Measurements from ENCODE around the gene CDH19.

Gene CDH19

DNA sequence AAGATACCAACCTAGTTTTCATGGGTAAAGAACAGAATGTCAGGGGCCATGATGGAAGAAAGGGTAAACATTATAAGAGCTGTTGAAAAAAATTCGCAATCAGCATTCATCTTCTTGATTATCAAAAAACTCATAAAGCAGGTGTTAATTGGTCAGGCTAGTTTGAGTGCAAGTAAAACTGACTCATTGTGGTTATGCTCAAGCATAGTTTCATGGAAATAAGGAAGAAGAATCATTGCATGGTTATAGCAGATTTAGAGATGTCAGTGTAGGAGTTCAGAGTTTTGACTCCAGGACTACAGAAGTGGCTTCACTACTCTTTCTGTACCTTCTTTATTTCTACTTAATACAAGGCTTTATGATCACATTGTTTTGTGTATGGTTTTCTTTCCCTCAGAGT, 26.9 kb upstream of the CDH19 start:
- no peaks in the 10 kb centered on the region for H3K4me1 ChIP-seq
- no peak for TF ChIP-seq Cebpa-rat (IDR thresholded peaks at IDR 0.05)

DNA sequence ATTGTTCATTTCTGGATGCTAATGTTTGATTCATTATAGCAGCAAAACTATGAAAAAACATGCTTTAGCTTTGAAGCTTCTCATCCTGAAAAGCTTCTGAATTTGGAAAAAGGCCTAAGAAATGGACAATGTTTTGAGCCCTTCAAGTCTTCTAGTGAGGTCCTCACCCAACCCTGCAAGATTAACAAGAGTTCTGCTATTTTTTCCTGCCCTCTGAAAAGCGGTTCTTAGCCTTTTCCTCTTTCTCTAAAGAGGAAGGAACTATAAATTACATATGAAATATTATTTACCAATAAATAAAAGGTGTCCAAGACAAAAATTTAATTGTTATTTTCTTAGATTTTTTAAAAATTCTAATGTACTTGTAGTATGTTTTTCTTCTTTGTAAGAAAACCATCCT, 19.9 kb upstream of the CDH19 start:
- H3K9me3 ChIP-seq = no peaks in the 10 kb centered on the region
- no peak overlapping the region for H3K27ac ChIP-seq
- H3K4me1 ChIP-seq = no peaks in the 10 kb centered on the region
- no peaks in the 10 kb centered on the region for H3K27me3 ChIP-seq
- no peak overlapping the region for H3K9ac ChIP-seq
- TF ChIP-seq Cebpa-rat (IDR thresholded peaks at IDR 0.05) = no peak
- no peaks in the 10 kb centered on the region for H3K36me3 ChIP-seq
- no peak overlapping the region for H3K4me3 ChIP-seq
- H3K4me2 ChIP-seq = no peak overlapping the region
- no peaks in the 10 kb centered on the region for H4K20me1 ChIP-seq

More for the DNA sequence above, 26.9 kb upstream of the CDH19 start:
- H3K4me2 ChIP-seq = no peak overlapping the region
- no peaks in the 10 kb centered on the region for H3K27me3 ChIP-seq
- H4K20me1 ChIP-seq = no peaks in the 10 kb centered on the region
- no peak overlapping the region for H3K27ac ChIP-seq
- no peak overlapping the region for H3K4me3 ChIP-seq
- H3K9ac ChIP-seq = no peak overlapping the region
- H3K36me3 ChIP-seq = no peaks in the 10 kb centered on the region
- H3K9me3 ChIP-seq = no peaks in the 10 kb centered on the region

DNA sequence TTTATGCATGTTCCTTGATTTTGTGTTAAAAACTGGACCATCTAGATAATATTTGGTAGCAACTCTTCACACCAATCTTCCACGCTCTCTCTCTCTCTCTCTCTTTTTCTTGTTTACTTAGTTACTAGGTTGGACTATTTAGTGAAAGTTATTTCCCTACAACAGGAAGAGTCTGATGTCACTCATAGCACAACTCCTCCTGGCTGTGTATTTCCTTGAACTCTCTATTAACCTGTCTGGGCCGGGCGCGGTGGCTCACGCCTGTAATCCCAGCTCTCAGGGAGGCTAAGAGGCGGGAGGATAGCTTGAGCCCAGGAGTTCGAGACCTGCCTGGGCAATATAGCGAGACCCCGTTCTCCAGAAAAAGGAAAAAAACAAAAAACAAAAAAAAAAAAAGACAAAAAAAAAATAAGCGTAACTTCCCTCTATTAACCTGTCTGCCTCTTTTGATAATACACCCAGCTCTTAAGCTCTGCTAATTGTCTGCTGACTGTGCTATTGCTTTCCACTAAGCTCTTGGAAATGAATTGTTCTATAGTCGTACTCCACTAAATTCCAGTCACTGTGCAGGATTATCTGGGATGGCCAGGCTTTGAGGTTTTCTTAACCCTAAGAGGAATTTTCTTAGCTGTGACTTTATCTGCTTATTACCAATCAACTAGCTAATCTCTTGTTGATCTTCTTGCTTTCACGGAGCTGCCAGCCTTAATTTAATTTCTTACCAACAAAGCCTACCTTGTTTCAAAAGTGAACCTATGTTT, 18.1 kb upstream of the CDH19 start:
- no peak overlapping the region for H3K4me3 ChIP-seq
- H3K9me3 ChIP-seq = no peaks in the 10 kb centered on the region
- H3K27me3 ChIP-seq = no peaks in the 10 kb centered on the region
- no peak overlapping the region for H3K27ac ChIP-seq
- no peaks in the 10 kb centered on the region for H3K4me1 ChIP-seq
- H3K9ac ChIP-seq = no peak overlapping the region
- no peaks in the 10 kb centered on the region for H4K20me1 ChIP-seq
- TF ChIP-seq Cebpa-rat (IDR thresholded peaks at IDR 0.05) = no peak
- H3K36me3 ChIP-seq = no peaks in the 10 kb centered on the region
- H3K4me2 ChIP-seq = no peak overlapping the region

DNA sequence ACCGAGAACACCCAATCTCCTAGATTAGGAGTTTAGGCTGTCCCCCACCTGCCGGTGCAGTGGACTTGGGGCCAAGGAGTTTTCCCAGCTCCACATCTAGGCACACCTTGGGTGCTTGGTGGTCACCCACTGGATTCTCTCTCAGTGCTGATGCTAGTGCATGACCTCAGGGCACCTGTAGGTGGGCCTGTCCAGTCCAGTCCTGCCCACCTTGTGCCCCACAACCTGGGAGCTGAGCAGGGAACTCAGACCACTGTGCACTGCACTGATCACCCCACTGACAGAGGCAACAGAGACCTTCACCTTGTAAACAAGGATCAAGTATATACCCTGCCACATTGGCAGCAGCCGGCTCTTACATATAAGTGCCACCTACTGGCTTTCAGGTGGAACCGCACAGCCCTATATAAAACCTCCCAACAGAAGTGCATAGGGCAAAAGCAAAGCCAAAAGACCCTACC, 12.7 kb upstream of the CDH19 start:
- no peak for TF ChIP-seq Cebpa-rat (IDR thresholded peaks at IDR 0.05)
- no peaks in the 10 kb centered on the region for H3K4me1 ChIP-seq
- no peak overlapping the region for H3K9ac ChIP-seq
- no peaks in the 10 kb centered on the region for H3K9me3 ChIP-seq
- no peak overlapping the region for H3K27ac ChIP-seq
- no peaks in the 10 kb centered on the region for H3K36me3 ChIP-seq
- H4K20me1 ChIP-seq = no peaks in the 10 kb centered on the region
- H3K27me3 ChIP-seq = no peaks in the 10 kb centered on the region
- no peak overlapping the region for H3K4me2 ChIP-seq
- no peak overlapping the region for H3K4me3 ChIP-seq

DNA sequence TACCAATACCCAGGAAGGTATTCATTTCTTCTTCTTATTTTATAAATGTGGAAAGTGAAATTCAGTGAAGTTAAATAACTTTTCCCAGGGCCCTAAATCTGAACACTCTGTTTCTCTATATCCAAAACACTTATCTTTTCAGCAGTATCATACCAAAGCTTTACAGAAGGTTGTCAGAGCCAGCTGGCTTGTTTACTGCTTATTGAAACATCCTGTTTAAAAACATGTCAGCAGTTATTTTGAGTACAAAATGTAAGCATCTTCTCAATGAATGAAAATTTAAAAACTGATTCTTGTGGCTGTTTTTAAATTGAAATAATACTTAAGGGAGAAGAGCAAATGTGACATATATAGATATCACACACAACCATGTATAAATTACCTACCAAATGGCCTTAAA, 11.3 kb upstream of the CDH19 start:
- no peaks in the 10 kb centered on the region for H3K27me3 ChIP-seq
- TF ChIP-seq Cebpa-rat (IDR thresholded peaks at IDR 0.05) = no peak
- H3K4me2 ChIP-seq = no peak overlapping the region
- no peak overlapping the region for H3K27ac ChIP-seq
- H3K4me1 ChIP-seq = no peaks in the 10 kb centered on the region
- H4K20me1 ChIP-seq = no peaks in the 10 kb centered on the region
- no peaks in the 10 kb centered on the region for H3K36me3 ChIP-seq
- no peak overlapping the region for H3K4me3 ChIP-seq
- H3K9ac ChIP-seq = no peak overlapping the region
- H3K9me3 ChIP-seq = no peaks in the 10 kb centered on the region

DNA sequence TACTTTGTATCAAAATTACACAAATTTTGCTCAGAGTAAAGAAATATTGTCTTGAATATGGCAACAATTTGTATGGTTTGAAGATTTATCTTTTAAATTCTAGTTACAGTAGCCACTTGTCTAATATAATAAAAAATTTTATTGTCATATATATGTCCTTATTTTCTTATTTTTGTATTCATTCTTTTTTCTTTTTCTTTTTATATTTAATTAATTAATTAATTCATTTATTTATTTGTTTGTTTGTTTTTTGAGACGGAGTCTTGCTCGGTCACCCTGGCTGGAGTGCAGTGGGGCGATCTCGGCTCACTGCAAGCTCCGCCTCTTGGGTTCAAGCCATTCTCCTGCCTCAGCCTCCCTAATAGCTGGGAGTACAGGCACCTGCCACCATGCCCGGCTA, 3.7 kb upstream of the CDH19 start:
- Histone ChIP-seq H3K27me3 (no peaks in the 10 kb centered on the region), H3K36me3 (no peaks in the 10 kb centered on the region), H3K9me3 (no peaks in the 10 kb centered on the region)

DNA sequence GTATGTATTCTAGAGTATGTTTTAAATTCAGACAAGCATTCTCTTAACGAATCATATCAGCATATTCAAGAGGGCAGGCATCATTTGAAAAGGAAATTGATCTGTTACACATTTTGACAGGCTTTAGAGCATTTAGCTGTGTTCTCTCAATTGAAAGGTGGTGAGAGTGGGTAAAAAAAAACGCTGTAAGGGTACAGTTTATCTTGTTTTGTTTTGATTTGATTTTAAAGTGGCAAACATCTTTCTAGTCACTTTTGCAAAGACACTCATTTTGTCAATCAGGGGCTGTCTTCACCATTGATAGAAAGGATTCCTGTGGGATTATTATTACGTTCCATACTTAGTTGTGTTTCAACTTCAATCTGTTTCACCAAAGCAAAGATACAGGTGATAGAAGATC, 2.2 kb downstream of the CDH19 start:
- Histone ChIP-seq H3K9me3 (no peaks in the 10 kb centered on the region), H3K4me3 (no peak overlapping the region), H3K27me3 (no peaks in the 10 kb centered on the region), H3K36me3 (no peaks in the 10 kb centered on the region), H3K4me2 (no peak overlapping the region), H3K9ac (no peak overlapping the region), H3K4me1 (no peaks in the 10 kb centered on the region), H3K27ac (no peak overlapping the region), H4K20me1 (no peaks in the 10 kb centered on the region)
- TF ChIP-seq Cebpa-rat (IDR thresholded peaks at IDR 0.05) = no peak

More for the DNA sequence above, 3.7 kb upstream of the CDH19 start:
- Histone ChIP-seq H3K4me3 (no peak overlapping the region), H3K4me2 (no peak overlapping the region), H3K4me1 (no peaks in the 10 kb centered on the region), H3K9ac (no peak overlapping the region), H4K20me1 (no peaks in the 10 kb centered on the region), H3K27ac (no peak overlapping the region)
- no peak for TF ChIP-seq Cebpa-rat (IDR thresholded peaks at IDR 0.05)

DNA sequence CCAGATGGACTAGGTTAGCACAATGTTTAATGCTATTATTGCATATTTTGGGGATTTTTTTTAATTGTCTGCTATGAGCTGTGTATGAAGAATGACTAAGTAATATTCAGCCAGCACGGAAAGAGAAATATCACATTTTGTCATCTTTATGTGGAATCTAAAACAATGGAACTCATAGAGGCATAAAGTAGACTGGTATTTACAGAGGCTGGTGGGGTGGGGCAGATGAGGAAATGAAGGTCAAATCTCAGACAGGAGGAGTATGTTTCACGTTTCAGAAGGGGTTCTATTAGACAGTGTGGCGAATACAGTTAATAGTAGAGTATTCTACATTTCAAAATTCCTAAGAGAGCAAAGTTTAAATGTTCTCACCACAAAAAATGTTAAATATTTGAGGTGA, 4.7 kb downstream of the CDH19 start:
- Histone ChIP-seq H3K27ac (no peak overlapping the region), H3K4me2 (no peak overlapping the region), H4K20me1 (no peaks in the 10 kb centered on the region), H3K9me3 (no peaks in the 10 kb centered on the region), H3K4me3 (no peak overlapping the region), H3K4me1 (no peaks in the 10 kb centered on the region), H3K27me3 (no peaks in the 10 kb centered on the region), H3K36me3 (no peaks in the 10 kb centered on the region), H3K9ac (no peak overlapping the region)
- no peak for TF ChIP-seq Cebpa-rat (IDR thresholded peaks at IDR 0.05)

DNA sequence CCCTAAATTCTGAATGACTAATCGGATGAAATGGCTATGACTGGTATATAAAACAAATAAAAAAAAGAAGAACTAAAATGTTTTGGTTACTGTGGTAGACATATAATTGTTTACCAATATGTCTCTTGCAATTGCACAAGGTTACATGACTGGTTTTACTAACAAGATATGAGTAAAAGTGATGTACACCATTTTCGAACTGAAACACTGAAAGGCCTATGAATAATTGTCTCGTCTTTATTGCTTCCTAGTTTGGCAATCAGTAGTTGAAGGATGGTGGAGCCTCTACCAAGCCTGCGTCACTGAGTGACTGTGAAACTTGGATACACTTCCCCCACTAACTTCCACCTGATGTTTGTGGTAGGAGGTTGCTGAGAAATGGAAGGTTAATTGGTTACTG, 16.5 kb downstream of the CDH19 start:
- no peak for TF ChIP-seq Cebpa-rat (IDR thresholded peaks at IDR 0.05)
- Histone ChIP-seq H3K9ac (no peak overlapping the region), H3K4me3 (no peak overlapping the region), H3K27ac (no peak overlapping the region), H3K9me3 (no peaks in the 10 kb centered on the region), H4K20me1 (no peaks in the 10 kb centered on the region), H3K27me3 (no peaks in the 10 kb centered on the region), H3K4me1 (no peaks in the 10 kb centered on the region), H3K4me2 (no peak overlapping the region), H3K36me3 (no peaks in the 10 kb centered on the region)

DNA sequence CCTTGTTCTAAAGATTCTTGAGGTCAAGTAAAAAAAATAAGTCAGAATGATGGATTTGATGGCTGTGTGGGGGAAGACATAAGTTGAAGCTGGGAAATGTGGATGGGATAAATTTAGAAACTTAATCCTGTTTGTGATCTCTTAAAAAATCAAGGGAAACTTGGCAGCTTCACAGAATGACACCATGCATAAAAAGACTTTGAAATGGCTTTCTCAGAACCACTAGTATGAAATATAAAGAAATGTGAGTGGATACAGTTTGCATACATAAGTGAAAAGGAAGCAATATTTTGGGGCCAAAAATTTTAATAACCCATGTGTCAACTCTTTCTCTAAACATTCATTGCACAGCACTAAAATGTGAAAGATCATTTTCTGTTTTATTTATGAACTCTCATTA, 21.7 kb downstream of the CDH19 start:
- H3K27me3 ChIP-seq = no peaks in the 10 kb centered on the region
- no peaks in the 10 kb centered on the region for H3K9me3 ChIP-seq
- no peaks in the 10 kb centered on the region for H4K20me1 ChIP-seq
- no peak for TF ChIP-seq Cebpa-rat (IDR thresholded peaks at IDR 0.05)
- no peak overlapping the region for H3K9ac ChIP-seq
- H3K4me1 ChIP-seq = no peaks in the 10 kb centered on the region
- no peaks in the 10 kb centered on the region for H3K36me3 ChIP-seq
- H3K4me2 ChIP-seq = no peak overlapping the region
- no peak overlapping the region for H3K27ac ChIP-seq
- H3K4me3 ChIP-seq = no peak overlapping the region

DNA sequence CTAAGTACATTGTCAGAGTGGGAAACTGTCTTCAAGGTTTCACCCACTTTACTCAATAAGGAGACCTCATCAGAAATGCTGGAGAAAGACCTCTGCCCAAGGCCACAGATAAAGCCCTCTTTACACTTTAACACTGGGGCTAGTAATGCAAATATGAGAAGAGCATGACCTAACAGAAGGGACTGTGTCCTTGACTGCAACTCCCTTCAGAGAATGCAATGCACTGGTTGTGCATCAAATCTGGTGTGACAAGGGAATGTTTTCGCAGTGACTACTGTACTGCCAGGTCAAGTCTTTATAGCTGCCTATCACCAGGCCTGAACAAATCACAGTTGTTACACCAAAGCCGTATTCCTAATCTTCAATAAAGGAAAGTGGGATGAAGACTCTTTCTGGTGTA, 28.6 kb downstream of the CDH19 start:
- H3K27me3 ChIP-seq = no peaks in the 10 kb centered on the region
- no peaks in the 10 kb centered on the region for H3K9me3 ChIP-seq
- no peaks in the 10 kb centered on the region for H3K36me3 ChIP-seq
- no peaks in the 10 kb centered on the region for H4K20me1 ChIP-seq
- no peak for TF ChIP-seq Cebpa-rat (IDR thresholded peaks at IDR 0.05)
- no peak overlapping the region for H3K27ac ChIP-seq
- no peaks in the 10 kb centered on the region for H3K4me1 ChIP-seq
- H3K9ac ChIP-seq = no peak overlapping the region
- no peak overlapping the region for H3K4me3 ChIP-seq
- H3K4me2 ChIP-seq = no peak overlapping the region

Measured in BLaER1 (cell line).